ENCODE data around the gene ACIN1. TPM values are rescaled to one million over a fixed set of nuclear protein-coding genes. Genes with fewer than 3 reads are reported as not detected.

Gene ACIN1
- total and polyA plus RNA-seq, 9 of the 15 experiments (the other 6 are each of a cell fraction or from before 2014, with no cell fraction given): 5.0 to 196 (median 129) TPM

DNA sequence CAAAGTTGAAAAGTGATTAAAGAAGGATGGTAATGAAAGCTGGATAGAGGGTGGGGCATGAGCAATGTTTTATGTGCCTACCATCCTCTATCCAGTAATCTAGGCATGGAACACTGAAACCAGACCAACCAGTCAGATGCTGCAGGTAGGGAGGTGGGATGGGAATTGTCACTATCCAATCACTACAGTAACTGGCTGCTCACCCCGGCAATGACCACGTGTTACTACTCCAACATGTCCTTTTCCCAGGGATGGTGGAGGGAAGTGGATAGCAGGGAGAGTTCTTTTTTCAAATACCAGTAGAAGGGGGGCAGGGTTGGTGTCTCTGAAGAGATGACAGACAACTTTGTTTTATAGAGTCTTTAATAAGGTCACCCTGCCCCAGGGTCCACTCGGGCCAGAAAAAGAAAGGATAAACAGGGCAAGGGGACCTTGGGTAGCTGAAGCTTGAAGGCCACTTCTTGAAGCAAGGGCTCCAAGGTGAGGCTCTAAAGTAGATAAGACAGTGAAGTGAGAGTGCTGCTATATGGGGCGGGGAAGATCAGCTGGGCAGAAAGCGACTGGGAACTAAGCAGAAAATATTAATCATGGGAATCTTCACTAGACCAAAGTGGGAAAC lies 22.9 kb downstream of the ACIN1 start (continued):
- TF ChIP-seq, protein P1, sequence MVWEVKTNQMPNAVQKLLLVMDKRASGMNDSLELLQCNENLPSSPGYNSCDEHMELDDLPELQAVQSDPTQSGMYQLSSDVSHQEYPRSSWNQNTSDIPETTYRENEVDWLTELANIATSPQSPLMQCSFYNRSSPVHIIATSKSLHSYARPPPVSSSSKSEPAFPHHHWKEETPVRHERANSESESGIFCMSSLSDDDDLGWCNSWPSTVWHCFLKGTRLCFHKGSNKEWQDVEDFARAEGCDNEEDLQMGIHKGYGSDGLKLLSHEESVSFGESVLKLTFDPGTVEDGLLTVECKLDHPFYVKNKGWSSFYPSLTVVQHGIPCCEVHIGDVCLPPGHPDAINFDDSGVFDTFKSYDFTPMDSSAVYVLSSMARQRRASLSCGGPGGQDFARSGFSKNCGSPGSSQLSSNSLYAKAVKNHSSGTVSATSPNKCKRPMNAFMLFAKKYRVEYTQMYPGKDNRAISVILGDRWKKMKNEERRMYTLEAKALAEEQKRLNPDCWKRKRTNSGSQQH (CRISPR knock-in tag; IDR thresholded peaks at IDR 0.05): no peak
- TF ChIP-seq, protein P2, sequence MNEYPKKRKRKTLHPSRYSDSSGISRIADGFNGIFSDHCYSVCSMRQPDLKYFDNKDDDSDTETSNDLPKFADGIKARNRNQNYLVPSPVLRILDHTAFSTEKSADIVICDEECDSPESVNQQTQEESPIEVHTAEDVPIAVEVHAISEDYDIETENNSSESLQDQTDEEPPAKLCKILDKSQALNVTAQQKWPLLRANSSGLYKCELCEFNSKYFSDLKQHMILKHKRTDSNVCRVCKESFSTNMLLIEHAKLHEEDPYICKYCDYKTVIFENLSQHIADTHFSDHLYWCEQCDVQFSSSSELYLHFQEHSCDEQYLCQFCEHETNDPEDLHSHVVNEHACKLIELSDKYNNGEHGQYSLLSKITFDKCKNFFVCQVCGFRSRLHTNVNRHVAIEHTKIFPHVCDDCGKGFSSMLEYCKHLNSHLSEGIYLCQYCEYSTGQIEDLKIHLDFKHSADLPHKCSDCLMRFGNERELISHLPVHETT (CRISPR knock-in tag; conservative IDR thresholded peaks at IDR 0.05 in 1 of 2, IDR thresholded peaks at IDR 0.05 in 1 of 2): no peak
- TF ChIP-seq MCM2 (IDR thresholded peaks at IDR 0.05; ENCODE audit: low read depth) (no peak), SIRT6 (IDR thresholded peaks at IDR 0.05; ENCODE audit: low read depth, low read length) (no peak), COPS2 (conservative IDR thresholded peaks at IDR 0.05) (no peak), FOXP1 (CRISPR knock-in tag; IDR thresholded peaks at IDR 0.05) (no peak), ZFPM2 (CRISPR knock-in tag; IDR thresholded peaks at IDR 0.05) (no peak), CHD2 (IDR thresholded peaks at IDR 0.05; ENCODE audit: low read depth, low read length) (no peak), RFX5 (IDR thresholded peaks at IDR 0.05; ENCODE audit: low read depth, low read length) (no peak), RBBP5 (IDR thresholded peaks at IDR 0.05; ENCODE audit: borderline replicate concordance, insufficient read depth, low read length, poor library complexity, severe bottlenecking) (no peak), ZNF644 (tag; IDR thresholded peaks at IDR 0.05; ENCODE audit: low read depth) (0 out of 2 replicates have a peak, but pooled peaks have one; percentile 25), TCF7L2 (IDR thresholded peaks at IDR 0.05; ENCODE audit: low read depth, low read length) (no peak), LARP7 (IDR thresholded peaks at IDR 0.05) (no peak), DACH1 (IDR thresholded peaks at IDR 0.05; ENCODE audit: partially characterized antibody) (peak; percentile 60), ARNT (IDR thresholded peaks at IDR 0.05) (no peak), E2F3 (CRISPR knock-in tag; IDR thresholded peaks at IDR 0.05) (no peak)
- TF ChIP-seq, protein P3, sequence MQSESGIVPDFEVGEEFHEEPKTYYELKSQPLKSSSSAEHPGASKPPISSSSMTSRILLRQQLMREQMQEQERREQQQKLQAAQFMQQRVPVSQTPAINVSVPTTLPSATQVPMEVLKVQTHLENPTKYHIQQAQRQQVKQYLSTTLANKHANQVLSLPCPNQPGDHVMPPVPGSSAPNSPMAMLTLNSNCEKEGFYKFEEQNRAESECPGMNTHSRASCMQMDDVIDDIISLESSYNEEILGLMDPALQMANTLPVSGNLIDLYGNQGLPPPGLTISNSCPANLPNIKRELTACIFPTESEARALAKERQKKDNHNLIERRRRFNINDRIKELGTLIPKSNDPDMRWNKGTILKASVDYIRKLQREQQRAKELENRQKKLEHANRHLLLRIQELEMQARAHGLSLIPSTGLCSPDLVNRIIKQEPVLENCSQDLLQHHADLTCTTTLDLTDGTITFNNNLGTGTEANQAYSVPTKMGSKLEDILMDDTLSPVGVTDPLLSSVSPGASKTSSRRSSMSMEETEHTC (IDR thresholded peaks at IDR 0.05): no peak
- TF ChIP-seq, protein P4, sequence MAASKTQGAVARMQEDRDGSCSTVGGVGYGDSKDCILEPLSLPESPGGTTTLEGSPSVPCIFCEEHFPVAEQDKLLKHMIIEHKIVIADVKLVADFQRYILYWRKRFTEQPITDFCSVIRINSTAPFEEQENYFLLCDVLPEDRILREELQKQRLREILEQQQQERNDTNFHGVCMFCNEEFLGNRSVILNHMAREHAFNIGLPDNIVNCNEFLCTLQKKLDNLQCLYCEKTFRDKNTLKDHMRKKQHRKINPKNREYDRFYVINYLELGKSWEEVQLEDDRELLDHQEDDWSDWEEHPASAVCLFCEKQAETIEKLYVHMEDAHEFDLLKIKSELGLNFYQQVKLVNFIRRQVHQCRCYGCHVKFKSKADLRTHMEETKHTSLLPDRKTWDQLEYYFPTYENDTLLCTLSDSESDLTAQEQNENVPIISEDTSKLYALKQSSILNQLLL (CRISPR knock-in tag; IDR thresholded peaks at IDR 0.05; ENCODE audit: borderline replicate concordance): no peak
- TF ChIP-seq, protein P5, sequence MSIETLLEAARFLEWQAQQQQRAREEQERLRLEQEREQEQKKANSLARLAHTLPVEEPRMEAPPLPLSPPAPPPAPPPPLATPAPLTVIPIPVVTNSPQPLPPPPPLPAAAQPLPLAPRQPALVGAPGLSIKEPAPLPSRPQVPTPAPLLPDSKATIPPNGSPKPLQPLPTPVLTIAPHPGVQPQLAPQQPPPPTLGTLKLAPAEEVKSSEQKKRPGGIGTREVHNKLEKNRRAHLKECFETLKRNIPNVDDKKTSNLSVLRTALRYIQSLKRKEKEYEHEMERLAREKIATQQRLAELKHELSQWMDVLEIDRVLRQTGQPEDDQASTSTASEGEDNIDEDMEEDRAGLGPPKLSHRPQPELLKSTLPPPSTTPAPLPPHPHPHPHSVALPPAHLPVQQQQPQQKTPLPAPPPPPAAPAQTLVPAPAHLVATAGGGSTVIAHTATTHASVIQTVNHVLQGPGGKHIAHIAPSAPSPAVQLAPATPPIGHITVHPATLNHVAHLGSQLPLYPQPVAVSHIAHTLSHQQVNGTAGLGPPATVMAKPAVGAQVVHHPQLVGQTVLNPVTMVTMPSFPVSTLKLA (conservative IDR thresholded peaks at IDR 0.05): peak; percentile 13 to 26; a peak in 1 of 4 replicates
- TF ChIP-seq, protein P6, sequence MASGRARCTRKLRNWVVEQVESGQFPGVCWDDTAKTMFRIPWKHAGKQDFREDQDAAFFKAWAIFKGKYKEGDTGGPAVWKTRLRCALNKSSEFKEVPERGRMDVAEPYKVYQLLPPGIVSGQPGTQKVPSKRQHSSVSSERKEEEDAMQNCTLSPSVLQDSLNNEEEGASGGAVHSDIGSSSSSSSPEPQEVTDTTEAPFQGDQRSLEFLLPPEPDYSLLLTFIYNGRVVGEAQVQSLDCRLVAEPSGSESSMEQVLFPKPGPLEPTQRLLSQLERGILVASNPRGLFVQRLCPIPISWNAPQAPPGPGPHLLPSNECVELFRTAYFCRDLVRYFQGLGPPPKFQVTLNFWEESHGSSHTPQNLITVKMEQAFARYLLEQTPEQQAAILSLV (tag; IDR thresholded peaks at IDR 0.05): no peak

All from K562 (cell line).